ENCODE results near the gene BAIAP2.

GRCh38 chr17:81011951-81012350 is 23.0 kb upstream of the BAIAP2 start:
- no peak for TF ChIP-seq ZNF274 (IDR thresholded peaks at IDR 0.05; ENCODE audit: low read depth, low read length)
- no peak for TF ChIP-seq YY1 (IDR thresholded peaks at IDR 0.05; ENCODE audit: insufficient read depth, insufficient read length)
